HG03060 (cell line): Measurements from ENCODE around the gene TSPAN33.

Experiments
- ATAC-seq: cut with Tn5 transposase; IDR thresholded peaks from one replicate; pipeline ENCODE4 v1.9.1; 2021; ENCODE audit warnings: low read depth, moderate number of reproducible peaks; ENCODE audit not compliant: unreplicated experiment

TSPAN33 gene

DNA sequence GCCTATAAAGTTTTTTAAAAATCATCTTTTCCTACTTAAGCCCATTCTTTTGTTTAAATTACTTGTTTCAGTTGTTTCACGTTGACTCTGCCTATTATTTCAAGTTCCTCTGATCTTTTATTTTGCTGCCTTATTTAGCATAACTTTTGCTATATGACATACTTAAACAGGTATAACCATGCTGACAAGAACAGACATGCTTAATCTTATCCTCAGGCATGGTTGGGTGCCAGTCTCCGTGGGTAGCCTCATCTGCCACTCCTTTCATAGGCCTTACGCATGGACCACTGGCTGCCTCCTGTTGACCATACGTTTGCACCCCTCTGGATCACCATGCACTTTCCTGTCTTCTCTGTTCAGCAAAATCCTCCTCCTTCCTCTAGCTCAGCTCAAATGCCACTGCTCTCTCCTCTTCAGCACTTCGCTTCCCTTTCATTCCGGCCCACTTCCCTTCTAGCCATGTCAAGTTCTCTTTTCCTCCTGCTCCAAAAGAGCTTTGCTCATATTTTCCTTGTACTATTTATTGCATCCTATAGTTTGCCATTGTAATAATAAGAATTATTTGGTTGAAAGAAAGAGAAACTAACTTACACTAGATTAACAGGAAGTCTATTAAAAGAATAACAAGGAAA lies 10.0 kb upstream of the TSPAN33 start:
- no peak for ATAC-seq

- no peak for ATAC-seq
Measured at GRCh38 chr7:129136887-129137642, 7.4 kb upstream of the TSPAN33 start.

DNA sequence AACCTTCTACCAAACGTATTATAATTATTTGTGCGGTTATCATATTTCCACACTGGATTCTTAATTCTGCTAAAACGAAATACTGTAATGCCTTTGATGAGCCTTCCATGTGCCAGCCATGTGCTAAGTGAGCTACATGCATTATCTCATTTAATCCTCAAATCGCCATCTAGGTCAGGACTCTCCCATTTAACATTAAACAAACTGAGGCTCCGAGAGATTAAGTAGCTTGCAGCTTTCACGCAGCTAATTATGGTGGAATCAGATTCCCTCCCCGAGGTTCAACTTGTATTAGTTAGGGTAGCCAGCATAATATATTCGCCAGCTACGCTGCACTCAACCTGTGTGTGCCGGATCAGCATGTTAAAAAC lies 798 bp upstream of the TSPAN33 start:
- ATAC-seq: no peak

GRCh38 chr7:129144834-129145668 lies 544 bp downstream of the TSPAN33 start:
- ATAC-seq: no peak

DNA sequence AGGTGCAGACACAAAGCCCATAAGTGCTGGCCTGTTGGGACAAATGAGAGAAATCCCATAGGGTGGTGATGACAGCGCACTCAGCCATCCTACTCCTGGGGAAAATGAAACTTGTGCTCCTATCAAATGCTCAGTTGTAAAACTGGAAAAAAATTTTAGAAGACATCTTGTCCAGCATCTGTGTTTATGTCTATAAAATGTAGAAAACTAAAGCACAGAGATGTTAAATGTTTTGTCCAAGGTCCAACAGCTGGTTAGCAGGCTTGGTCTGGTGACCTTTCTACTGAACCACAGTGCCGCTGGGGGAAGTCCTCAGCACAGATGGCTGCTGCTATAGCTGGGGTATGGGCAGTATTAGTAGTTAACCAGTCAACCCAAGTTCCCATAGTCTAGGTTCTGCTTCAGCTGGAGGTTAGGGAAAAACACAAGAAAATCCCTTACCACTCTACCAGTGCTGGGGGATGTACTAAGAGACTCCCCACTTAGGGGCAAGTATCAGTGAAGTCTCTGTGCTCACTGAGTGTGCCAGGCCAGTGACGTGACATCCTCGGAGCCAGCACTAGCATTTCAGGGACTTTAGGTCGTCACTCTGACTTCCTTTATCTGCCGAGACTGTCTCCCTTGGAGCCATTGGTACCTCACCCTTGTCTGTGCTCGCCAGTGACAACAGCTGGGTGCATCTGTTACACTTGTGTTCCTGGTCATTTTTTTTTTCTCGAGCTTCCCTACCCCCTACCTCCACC lies 1.9 kb downstream of the TSPAN33 start:
- ATAC-seq: peak; percentile 49

- no peak for ATAC-seq
Measured at GRCh38 chr7:129147731-129148130, 3.2 kb downstream of the TSPAN33 start.

- ATAC-seq: no peak
Measured at GRCh38 chr7:129149511-129149910, 5.0 kb downstream of the TSPAN33 start.

DNA sequence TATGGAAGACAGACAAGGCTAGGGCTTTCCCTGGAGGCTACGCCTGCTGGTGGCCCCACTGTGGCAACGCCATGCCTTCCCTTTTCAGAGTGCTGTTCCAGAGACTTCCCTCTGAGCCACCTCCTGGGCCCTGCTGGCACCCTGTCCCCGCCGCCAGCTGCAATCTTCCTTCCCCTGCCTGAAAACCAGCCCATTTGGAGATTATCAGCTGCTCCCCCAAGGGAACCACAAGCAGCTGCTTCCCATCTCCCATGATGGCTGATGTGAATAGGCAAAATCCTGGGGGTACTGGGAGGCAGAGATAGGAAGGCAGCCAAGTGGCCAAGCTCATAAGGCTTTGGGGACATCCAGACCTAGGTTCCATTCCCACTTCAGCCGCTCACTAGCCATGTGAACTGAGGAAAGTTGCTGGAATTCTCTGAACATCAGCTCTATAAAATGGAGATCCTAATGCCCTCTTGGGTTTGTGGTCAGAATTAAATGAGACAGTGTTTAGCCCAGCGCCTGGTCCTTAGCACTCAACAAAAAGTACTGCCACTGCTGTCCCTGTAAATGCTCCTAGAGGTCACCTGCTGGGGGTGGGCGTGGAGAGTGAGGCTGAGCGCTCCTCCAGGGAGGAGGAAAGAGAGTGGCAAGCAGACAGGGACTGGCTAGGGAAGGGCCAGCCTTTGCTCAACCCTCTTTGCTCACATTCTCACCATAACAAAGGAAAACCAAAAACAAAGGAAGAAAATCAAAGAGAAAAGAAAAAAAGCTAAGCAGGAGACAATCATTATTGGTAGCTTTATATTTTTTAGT lies 5.9 kb downstream of the TSPAN33 start:
- no peak for ATAC-seq

- ATAC-seq: no peak
Measured at GRCh38 chr7:129157651-129158050, 13.1 kb downstream of the TSPAN33 start.

GRCh38 chr7:129159539-129159938 lies 15.0 kb downstream of the TSPAN33 start:
- ATAC-seq: no peak

DNA sequence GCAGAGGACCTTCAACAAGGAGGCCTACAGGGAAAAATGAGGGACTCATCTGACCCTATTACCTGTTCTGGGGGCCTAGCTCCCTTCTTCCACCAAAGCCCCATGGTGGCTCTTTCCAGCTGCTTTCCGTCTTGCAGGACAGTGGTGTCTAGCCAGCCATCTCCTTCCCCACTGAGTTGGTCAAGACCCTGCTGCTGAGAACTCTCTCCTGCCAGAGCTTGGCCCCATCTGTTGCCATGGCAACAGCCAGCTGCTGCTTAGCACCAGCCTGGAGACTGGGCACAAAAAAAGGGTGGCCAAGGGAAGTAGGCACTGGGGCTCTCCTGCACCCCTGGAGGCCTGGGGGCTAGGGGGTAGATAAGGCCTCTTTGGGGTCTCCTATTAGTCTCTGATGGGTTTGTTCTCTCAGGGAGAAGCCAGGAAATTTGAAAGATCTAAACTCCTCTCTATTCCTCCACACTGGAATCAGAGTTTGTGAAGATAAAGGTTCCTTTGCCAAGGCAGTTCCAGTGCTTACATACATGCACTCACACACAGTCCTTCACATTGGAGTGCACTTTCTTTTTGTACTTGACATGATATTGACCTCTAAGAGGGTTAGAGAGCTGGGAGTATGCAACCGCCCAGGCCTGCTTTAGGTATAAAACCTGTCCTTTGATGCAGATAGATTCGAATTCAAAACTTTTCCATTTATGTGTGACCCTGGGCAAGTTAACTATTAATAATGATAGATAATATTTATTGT lies 15.8 kb downstream of the TSPAN33 start:
- no peak for ATAC-seq

- ATAC-seq: no peak
Measured at GRCh38 chr7:129161524-129162225, 17.2 kb downstream of the TSPAN33 start.

DNA sequence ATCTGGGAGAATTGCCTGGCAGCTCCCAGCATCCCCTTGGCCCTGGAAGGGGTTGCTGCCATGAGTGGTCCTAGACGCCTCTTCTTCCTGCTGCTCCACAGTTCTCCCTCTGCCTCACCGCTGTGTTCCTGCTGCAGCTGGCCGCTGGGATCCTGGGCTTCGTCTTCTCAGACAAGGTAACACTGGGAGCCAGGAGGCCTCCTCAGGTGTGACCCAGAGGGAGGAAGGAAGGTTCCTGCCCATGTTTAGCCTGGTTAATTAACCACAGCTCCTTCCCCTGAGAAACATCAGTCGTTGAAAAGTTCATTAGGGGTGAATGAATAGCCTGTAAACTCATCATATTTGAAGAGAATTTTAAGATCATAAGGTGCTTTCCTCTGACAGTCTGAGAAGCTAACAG lies 18.2 kb downstream of the TSPAN33 start:
- ATAC-seq: no peak

GRCh38 chr7:129163875-129164544 lies 19.5 kb downstream of the TSPAN33 start:
- no peak for ATAC-seq

DNA sequence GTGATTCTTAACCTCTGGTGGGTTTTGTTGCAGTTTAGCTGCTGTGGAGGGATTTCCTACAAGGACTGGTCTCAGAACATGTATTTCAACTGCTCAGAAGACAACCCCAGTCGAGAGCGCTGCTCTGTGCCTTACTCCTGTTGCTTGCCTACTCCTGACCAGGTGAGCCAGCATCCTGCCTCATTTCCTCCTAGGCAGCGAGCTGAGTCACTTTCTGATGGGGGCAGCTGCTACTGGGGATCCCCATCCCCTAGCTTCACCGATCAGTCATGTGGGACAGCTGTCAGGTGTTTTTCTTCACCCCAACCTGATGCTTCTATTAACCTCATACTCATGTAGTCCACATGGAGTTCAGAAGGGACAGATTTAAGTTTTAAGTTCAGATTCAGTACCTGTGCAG lies 22.2 kb downstream of the TSPAN33 start:
- no peak for ATAC-seq

GRCh38 chr7:129167817-129168216 lies 23.3 kb downstream of the TSPAN33 start:
- no peak for ATAC-seq

DNA sequence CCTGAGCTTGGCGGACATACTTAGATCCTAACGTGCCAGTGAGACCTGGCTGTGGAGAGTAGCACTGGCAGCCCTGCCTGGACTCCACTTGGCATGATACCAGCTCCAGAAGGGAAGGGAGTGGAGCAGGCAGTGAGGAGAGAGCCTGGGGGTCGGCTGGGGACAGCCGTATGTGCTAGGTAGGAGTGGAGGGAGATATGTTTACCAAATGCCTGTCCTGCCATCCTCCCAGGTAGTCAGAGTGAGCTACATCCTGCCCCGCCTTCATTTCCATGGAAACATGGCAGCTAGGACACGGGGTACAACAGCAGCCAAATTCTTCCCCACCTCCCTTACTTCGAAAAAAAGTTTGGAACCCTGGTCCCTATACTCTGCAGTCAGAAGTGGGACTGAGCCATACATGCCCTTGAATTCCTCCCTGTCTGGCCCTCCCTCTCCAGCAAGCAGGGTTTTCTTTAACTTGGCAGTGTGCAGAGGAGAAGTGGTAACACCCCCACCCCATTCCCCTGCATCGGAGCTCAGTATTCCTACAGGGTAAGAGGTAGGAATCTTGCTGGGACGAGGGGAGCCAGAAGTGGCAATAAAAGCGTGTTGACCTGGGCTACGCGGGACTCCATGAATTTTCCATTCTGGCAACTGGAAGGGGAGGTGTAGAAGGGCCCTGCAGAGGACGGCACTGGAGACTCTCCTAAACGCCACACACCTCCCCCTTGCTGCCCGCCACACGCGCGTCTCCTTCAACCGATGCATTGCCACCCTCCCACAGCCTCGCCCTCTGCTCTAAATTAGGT lies 23.9 kb downstream of the TSPAN33 start:
- ATAC-seq: no peak
